ENCODE measurements around the gene CPLX1.
A peak's percentile ranks its signal among the peaks of the same experiment; 100 is the strongest.

CPLX1 gene

DNA sequence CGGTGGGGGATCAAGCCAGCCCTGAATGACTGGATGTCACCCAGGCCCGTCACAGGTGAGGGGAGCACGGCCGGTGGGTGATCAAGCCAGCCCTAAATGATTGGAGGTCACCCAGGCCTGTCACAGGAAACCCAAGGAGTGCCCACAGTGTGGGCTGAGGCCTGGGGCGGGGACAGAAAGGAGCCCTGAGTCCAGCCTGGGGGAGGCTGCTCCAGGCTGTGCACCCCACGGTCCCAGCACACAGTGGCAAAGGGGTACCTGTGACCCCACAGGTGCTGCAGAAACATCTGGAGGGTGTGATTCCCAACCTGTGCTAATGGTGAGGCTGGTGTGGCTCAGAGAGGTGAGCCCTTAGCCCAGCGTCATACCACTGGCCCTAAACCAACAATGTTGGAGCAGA lies 6.2 kb upstream of the CPLX1 start:
- no peak for DNase-seq

DNA sequence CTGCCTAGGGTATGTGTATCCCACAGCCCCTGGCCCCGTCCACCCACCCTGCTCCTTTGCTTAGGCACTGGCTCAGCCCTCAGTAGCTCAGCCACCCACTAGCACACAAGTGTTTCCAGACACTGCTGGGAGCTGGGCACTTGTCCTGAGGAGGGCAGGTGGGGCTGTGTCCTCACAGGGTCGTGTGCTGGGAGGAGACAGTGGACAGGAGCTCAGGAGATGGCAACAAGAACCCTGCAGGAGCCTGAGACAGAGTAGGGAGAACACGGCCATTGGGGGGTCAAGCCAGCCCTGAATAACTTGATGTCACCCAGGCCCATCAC lies 5.5 kb upstream of the CPLX1 start:
- DNase-seq, result no peak

DNA sequence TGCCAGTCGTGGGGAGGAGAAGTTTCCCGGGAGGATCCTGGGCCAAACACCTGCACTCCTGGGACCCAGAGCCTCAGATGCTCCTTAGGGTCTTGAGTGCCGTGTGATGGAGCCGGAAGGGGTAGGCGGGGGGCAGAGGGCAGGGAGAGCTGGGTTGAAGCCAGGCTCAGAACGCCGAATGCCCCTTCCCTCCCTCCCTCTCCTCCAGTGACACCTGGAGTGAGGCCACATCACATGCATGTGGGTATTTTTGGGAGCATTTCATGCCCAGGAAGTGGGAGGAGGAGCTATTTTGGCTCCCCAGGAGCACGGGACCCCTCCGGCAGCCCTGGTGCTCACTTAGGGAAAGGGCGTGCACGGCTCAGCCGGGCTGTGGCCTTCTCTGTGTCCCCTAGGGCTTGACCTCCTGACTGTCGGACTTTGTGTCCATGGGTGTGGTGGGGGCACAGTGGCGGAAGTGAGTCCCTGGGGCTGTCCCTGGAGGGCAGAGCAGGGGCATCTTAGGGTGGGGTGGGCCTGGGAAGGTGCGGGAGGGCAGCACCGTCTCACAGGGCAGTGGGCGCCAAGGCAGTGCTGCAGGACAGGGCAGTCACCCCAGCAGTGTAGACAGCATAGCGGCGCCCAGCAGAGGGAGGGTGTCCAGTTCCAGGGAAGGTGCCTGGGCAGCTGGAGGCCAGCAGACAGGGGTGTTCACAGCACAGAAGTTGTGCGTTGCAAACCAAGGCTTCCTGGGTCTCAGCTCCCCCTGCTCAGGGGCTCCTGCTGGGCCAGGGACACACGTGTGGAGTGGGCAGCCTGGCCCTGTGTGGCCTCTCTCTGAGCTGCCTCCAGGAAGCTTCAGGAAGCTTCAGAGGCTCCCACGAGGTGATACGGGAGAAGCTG lies 4.9 kb upstream of the CPLX1 start:
- no peak for DNase-seq

DNA sequence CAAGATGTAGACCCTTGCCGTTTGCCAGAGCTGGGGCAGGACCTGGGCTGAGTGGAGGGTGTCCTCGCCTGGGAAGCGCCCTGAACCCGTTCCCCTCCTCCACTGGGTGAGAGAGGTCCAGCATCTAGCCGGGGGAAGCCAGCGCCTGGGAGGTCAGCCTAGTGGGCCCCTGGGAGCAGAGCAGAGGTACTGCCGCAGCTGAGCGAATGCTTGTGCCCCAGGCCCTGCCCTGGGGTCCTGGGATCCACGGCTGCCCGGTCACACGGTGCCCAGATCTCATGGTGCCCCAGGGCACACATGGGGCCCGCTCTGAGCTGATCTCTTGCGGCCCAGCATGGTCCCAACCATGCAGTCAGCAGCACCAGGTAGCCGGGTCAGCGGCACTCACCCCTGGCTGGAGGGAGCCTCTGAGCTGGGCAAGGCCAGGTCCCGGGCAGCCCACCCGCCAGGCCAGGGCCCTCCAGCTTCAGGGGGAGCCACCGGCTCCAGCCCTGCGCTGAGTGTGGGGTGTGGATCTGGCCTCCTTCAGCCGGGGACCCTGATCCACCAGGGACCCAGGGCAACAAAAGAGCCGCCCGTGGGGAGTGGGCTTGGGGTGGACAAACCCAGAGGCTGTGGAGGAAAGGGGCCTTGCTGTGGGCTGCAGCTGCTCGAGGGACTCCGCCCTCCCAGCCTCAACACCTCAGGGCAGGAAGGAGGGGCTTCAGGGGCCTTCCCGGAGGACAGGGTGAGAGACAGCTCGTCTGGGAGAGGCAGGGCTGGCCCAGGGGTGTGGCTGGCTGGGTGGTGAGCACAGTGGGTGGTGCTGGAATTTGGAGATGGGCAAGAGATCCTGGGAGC lies 4.1 kb upstream of the CPLX1 start:
- DNase-seq, result no peak

DNA sequence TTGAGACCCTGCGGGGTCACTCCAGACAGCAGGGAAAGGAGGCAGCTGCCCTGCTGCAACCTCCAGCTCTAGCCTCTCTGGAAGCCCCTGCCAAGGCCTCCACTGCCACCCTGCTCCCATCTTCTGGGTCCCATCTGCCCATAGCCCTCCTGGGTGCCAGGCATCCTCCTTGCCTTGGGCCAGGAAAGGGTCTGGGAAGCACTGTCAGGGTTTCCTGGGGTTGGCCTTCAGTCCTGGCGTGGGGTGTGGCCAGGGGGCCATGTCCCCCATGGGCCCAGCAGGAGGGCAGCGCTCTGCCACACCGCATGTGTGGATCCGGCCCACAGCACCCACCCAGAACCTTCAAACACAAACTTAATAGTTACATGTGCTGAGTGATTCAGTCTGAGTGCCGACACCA lies 3.4 kb upstream of the CPLX1 start:
- no peak for DNase-seq

DNA sequence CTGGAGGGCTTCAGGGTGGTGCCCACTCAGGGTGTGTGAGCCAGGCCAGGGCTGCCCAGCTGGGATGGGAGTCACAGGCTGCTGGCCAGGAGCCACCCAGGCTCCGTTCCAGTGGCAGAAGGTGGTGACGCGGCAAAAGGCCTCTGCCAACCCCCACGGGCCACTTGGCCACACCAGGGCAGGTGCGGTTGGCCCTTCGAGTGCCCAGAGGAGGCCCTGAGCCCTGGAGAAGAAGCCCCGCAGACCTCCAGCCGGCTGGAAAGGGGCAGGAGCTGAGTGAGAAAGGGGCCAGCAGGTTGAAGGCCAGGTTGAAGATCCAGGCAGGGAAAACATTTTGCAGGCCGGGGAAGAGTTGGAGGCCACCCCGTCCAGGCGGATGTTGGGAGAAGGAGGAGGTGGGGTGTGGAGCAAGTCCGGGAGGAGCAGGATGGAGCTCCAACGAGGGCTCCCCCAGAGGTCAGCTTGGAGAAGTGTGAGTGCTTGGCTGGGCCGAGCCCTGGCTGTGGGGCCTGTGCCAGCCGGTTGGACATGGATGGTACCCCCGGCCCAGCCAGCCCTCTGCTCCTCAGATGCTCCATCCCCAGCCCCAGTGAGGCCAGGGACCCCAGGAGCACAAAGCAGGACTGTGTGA lies 2.8 kb upstream of the CPLX1 start:
- DNase-seq, result peak; percentile 48

DNA sequence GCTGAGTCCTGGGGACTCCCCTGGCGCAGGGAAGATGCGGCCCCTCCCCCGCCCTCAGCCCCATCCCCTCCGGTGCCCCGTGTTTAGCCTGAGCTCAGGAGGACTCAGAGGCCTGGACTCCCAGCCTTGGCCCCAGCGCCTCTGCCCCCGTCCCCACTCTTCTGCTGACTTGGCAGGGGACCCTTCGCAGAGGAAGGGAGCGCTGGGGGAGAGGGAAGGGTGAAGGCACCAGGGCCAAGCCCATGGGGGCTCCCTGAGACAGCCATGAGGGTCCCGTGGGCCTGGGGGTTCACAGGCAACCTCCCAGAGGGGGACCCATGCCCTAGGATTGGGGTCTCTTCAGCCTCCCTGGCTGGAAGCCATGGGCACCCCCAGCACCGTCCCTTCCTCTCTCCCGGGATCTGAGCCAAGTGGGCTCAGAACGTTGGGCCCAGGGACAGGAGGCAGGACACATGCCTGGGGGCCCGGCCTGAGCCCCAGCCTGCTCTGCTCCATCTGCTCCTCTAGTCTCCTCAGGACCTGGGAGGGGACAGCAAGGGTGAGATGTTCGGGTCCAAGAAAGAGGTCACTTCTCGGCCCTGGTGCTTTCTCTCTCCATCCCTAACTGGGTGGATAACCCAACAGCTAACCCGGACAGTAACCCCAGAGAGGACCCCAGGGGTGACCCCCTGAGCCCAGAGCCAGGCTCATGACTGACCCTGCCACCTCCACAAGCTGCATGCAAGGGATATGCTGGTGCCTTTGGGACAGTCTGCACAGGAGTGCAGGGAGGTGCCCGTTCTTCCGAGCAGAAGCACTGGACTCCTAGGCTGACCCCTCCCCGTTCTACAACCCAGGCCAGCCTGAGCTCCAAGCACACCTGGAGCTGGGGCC lies 1.5 kb upstream of the CPLX1 start:
- peak; percentile 48 for DNase-seq

DNA sequence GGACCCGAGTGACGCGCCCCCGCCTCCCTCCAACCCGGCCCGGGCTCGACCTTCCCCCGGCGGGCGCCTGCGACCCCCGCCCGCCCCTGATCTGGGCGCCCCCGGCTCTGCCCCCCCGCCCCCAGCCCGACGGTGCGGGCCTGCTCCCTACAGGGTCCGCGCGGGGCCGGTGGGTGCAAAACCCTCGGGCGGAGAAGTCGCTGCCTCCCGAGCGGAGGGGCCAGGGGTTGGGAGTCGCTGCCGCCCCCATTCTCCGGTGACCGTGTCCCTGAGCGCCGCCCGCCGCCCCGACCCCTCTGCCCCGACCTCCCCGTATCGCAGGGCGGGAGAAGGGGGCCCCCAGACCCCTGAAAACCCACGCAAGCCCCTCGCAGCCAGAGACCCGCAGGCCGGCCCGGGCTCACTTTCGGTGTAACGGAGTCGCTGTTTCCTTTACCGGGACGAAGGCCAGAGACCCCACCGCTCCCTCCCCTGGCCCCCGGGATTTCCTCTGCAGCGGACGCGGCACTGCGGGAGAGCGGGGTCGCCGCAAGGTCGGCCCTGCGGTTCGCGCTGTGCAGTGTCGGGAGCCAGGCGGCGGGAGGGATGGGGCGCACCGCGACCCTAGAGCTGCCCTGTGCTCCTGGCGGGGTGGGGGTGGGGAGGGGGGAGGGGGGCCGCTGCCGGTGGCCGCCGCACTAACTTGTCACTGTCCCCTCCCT lies 729 bp upstream of the CPLX1 start:
- DNase-seq, result peak; percentile 69

DNA sequence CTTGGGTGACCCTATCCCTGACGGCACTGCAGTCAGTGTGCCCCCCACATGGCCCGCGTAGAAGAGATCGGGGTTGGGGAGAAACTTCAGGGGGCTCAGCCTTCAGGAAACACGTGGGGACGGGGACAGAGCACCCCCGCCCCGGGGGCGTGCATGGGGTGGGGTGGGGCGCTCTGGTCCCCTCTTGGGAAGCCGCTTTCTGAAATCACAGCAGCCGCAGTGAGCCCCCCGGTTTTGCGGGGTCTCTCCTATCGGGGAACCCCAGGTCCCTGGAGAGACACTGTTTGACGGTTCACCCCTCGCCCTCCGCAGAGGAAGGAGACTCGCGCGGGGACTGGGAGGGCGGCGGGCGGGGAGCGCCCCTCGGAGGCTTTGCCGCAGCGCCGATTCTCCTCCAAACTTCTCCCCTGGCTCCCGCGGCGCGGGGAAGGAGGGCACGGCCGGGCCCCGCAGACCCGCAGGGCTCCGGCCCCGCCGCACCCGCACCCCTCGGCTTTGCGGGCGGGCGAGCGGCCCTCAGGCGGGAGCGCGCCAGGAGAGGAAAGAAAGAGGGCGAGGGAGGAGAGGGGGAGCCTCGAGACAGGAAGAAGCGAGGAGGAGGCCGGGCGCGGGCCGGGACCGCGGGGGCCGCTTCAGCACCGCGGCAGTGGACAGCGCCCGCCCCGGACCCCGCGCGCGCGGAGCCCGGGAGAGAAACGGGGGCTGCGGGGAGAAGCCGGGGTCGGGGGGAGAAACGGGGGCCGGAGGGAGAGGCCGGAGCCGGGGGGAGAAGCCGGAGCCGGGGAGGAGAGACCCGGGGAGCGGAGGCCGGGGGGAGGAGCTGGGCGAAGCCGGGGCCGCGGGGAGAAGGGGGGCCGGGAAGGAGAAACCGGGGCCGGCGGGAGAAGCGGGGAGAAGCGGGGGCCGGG lies 612 bp downstream of the CPLX1 start:
- peak; percentile 32 for DNase-seq

DNA sequence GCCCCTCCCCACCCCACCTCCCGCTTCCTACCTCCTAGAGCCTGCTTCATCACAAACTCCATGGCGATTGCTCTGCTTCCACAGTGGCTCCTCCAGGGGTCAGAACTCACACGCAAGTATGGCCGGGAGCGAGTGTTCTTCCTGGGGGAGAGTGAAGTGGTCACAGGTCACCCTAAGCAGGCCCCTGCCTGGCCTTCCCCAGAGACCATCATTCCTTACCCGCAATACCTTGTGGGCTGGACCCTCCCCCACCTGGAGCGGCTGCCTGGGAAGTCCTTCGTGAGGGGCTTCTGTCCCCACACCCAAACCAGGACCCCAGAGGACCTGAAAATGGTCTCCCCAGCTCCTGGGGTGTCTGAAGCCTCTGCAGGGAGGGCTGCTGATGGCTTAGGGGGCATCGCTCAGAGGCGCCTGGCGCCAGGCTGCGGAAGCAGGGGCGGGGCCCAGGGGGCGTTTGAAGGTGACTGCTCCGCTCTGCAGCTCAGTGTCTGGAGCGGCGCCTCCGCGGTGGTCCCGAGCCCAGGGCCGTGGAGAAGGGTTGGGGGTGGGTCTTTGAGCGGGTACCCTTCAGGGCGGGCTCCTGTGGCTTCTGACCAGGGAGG lies 1.4 kb downstream of the CPLX1 start:
- peak; percentile 56 for DNase-seq

DNA sequence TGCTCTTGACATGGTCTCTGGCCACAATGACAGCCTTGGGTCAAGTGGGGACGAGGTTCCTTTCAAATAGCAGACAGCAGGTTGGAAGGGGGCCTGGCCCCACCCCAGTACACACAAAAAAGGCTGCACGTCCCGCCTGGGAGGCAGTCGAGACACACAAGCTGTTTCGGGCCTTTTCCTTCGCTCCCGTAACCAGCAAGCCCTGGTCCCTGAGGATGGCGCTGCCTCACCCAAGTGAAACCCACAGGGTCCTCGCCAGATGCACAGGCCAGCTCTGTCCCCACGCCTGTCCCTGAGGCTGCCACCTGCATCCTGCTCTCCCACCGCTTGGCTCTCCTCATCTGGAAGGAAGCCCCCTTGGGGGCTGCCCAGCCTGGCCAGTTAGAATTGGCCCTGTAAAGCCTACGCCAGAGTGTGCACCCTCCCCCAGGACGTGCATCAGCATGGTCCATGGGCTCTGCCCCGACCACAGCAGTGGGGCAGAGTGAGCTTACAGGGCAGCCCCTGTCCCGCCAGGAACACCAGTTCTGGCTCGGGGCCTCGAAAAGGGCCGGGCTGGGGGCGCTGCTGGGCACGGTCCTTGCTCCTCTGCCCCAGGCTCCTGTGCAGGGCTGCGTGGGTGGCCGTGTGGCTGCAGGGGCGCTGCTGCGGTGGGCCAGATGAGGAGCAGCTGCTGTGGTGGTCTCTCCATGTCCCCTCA lies 2.0 kb downstream of the CPLX1 start:
- DNase-seq, result peak; percentile 56

DNA sequence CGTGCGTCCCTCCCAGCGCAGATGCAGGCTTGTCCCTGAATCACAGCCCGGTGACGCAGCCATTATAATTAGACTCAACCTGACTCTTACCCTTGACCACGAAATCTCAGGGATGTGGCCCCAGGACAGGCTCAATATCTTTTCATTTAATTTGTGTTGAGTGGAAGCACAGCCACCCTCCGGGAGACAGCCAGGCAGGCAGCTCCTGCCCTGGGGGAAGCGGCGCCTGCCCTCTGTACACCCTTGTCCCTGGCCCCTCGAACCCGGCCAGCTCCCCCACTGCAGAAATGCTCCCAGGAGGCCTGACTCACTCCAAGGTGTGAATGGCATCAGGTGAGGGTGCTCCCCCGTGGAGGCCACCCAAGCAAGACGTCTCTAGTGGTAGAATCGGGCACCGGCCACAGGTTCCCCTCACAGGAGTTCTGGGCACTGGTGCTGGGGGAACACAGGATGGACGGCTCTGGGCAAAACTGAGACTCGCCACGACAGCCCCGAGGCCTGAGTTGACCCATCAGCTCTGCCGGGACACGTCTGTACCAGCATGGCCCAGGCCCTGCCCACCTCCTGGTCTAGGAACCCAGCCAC lies 2.7 kb downstream of the CPLX1 start:
- DNase-seq, result peak; percentile 38

DNA sequence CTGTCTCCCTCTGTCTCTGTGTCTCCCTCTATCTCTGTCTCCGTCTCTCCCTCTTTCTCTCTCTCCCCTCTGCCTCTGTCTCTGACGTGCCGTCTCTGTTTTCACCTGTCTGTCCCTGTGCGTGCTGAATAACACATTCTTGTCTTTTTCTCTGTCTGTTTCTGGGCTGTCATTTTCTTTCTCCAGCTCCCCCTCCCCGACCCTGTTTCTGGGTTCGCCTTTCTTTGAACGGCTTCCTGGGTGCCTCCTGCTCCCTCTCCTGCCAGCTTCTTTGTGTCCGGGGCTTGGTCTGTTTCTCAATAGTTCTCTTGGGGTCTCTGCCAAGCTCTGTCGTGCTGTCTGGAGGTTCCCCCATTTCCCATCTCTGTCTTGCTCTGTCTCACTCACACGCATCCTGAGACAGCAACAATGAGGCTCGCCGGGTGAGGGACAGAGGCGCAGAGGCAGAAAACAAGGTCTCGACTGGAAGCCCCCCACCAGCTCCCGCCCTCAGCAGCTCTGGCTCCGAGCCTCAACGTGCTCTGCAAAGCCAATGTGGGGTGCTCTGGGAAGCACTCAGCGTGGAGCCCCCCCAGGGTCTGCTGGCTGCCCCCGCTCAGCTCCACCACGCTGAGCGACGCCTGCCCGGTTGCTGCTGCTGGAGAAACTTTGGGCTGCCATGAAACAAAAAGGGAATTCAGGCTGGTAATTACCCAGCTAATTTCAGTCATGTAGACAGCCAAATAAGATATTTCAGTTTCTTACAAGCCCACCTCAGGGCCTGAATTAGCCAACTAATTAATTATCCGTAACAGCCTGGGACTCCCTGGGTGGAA lies 3.4 kb downstream of the CPLX1 start:
- no peak for DNase-seq

DNA sequence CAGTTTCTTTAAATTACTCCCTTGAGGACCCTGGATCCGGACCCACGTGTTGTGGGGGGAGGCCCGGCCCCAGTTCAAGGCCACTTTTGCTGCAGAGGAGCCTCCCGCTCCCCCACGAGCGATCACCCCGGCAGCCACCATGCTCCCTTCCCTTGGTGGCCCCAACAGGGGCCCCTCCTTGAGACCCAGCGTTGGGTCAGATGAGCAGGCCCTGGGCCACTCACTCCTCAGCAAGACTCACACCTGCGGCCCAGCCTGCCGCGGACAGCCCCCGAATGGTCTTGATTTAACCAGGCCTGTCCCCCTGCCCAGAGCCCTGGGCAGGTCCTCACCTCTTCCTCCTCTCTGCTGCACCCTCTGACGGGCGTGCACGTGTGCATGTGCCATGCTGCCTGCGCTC lies 4.3 kb downstream of the CPLX1 start:
- no peak for DNase-seq

DNA sequence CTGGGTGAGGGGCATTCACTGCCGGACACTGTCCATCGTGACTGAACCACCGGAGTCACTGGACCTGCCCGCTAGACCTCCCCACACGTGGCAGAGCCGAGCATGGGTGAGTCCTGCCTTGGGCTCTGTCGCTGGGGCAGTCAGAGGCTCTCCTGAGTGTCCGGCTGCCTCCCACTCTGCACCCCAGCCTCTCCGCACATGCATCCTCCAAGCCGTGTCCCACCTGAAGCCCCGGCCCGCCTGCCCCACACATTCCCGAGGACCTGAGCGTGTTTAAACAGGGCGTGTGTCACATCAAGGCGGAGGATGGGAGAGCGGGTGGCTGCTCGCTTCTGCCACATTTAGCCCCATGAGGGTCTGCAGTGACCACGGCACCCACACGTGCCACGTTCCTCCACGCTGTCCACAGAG lies 4.7 kb downstream of the CPLX1 start:
- DNase-seq, result no peak

DNA sequence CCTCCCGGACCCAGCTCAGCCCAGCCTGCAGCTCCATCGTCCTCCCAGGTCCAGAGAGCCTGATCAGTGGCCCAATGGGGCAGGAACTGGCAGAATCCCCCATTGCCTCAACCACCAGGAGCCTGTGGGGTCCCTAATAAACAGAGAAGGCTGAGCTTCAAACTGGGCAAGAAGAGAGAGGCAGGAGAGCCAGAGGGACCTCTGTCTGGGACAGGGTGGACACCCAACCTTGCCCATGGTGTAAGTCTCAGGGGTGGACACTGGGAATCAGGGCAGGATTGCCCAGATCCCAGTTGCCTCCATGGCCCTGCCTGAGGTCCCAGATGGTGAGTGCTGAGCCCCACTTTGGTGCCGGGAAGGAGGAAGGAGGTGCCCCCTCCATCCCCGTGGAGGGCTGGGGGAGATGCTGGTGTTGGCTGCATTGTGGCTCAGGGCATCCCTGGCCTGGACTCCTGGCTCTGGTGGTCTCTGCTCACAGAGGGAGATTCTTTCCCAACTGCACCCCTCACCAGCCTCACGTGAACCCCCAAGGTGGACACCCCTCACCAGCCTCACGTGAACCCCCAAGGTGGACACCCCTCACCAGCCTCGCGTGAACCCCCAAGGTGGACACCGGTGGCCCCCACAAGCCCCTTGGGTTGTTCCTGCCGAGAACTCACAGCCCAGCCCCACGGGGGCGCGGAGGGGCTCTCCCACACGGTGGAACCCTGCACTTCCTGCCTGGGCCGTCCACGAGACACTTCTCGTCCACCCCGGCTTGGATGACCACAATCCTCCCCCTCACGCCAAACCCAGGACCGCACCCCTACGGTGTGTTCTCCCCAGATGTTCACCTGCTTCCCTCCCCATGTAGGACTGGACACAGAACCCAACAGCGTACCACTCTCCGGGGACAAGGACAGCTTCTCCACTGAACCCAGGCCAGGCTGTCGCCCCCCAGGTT lies 5.4 kb downstream of the CPLX1 start:
- DNase-seq, result no peak
